ENCODE results near the gene TCEANC2.
"Not testable (repeated sequence)": the region's sequence is repeated elsewhere in the genome, so short reads cannot be mapped to it uniquely, and the experiment has no call there.

The TCEANC2 gene

GRCh38 chr1:54016343-54017282 is 36.8 kb upstream of the TCEANC2 start:
- TF ChIP-seq, protein P1, sequence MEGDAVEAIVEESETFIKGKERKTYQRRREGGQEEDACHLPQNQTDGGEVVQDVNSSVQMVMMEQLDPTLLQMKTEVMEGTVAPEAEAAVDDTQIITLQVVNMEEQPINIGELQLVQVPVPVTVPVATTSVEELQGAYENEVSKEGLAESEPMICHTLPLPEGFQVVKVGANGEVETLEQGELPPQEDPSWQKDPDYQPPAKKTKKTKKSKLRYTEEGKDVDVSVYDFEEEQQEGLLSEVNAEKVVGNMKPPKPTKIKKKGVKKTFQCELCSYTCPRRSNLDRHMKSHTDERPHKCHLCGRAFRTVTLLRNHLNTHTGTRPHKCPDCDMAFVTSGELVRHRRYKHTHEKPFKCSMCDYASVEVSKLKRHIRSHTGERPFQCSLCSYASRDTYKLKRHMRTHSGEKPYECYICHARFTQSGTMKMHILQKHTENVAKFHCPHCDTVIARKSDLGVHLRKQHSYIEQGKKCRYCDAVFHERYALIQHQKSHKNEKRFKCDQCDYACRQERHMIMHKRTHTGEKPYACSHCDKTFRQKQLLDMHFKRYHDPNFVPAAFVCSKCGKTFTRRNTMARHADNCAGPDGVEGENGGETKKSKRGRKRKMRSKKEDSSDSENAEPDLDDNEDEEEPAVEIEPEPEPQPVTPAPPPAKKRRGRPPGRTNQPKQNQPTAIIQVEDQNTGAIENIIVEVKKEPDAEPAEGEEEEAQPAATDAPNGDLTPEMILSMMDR (conservative IDR thresholded peaks at IDR 0.05) = no peak
- no peak for TF ChIP-seq ZFX (IDR thresholded peaks at IDR 0.05)
- peak overlapping the region; percentile 52 for H3K27ac ChIP-seq

- H3K27ac ChIP-seq = peak within 1 kb of the TSS; percentile 52
Observed at GRCh38 chr1:54017979-54018378, 35.4 kb upstream of the TCEANC2 start, which contains the start of gene LDLRAD1. Gene LDLRAD1 (minus strand): TSS chr1:54018186. CDS start chr1:54018112, 74 bp downstream.

DNA sequence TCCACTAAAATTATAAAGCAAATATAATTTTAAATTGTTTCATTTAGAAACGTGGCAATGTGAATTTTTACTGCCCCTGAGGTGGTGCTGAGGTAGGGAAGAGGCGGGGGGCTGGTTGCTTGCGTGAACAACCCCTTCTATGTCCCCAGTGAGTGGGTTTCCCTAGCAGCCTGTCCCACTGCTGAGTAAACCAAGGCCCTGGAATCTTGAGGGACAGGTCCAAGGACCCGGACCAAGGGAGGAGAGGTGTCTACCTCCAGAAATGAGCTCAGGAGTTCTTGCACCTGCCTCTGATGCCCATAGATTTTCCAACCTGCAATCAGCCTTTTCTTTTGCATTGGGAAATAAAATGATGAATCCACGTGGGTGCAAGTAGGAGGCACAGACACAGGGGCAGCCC is 34.8 kb upstream of the TCEANC2 start:
- no peak overlapping the region for H3K27ac ChIP-seq
- no peak for TF ChIP-seq ZFX (IDR thresholded peaks at IDR 0.05)
- TF ChIP-seq, protein P1 (conservative IDR thresholded peaks at IDR 0.05) = no peak

More at GRCh38 chr1:54017979-54018378, 35.4 kb upstream of the TCEANC2 start, which contains the start of gene LDLRAD1:
- TF ChIP-seq ZFX (IDR thresholded peaks at IDR 0.05) = no peak
- TF ChIP-seq, protein P1 (conservative IDR thresholded peaks at IDR 0.05) = no peak

- H3K27ac ChIP-seq = not testable (repeated sequence)
Observed at GRCh38 chr1:54019562-54020176, 33.7 kb upstream of the TCEANC2 start.

DNA sequence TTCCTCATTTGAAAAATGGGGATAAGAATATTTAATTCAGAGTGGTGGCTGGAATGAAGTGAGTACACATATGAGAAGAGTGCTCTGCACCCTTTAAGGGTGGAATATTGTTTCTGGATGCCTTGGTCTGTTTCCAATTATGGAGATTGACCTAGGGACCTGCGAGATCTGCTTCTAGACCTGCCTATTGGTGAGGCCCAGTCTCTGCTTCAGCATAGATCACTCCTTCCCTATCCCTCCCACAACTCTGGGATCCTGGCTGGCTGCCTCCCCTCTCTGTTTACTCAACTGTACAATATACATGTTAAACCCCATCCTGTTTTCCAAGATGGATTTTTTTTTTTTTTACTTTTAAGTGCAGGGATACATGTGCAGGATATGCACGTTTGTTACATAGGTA is 29.1 kb upstream of the TCEANC2 start:
- TF ChIP-seq, protein P1 (conservative IDR thresholded peaks at IDR 0.05) = no peak
- TF ChIP-seq ZFX (IDR thresholded peaks at IDR 0.05) = no peak
- H3K27ac ChIP-seq = no peak overlapping the region

DNA sequence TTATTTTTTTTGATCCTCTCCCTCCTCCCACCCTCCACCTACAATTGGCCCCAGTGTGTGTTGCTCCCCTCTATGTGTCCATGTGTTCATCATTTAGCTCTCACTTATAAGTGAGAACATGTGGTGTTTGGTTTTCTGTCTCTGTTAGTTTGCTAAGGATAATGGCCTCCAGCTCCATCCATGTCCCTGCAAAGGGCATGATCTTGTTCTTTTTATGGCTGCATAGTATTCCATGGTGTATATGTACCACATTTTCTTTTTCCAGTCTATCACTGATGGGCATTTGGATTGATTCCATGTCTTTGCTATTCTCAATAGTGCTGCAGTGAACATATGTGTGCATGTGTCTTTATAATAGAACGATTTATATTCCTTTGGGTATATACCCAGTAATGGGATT is 28.6 kb upstream of the TCEANC2 start:
- not testable (repeated sequence) for H3K27ac ChIP-seq

DNA sequence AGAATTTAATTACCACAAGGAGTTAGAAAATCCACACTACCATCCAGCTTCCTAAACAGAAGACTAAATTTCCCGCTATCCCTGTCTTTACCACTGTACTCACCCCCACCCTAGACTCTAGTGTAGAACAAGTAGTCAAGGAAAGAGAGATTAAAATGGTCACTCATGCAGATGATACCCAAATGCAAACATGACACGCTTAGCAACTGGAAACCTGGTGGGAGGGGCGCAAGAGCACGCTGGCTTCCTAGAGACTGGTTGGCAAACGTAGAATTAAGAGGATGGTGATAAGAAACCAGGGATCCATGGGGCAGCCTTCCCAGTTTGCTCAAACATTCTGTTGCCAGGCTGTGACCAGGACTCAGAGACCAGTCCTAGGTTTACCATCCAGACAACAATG is 25.6 kb upstream of the TCEANC2 start:
- TF ChIP-seq, protein P1 (conservative IDR thresholded peaks at IDR 0.05) = no peak
- TF ChIP-seq ZFX (IDR thresholded peaks at IDR 0.05) = no peak

More for the DNA sequence above, 25.6 kb upstream of the TCEANC2 start:
- H3K27ac ChIP-seq = no peak overlapping the region
